ACC112 (cell line): ENCODE data around the gene HDAC9.
A peak's percentile ranks its signal among the peaks of the same experiment; 100 is the strongest.

Source experiments
- H2AFZ ChIP-seq: fragments of 200-600 bp; sonication (generic); one replicate; pipeline ENCODE4 v1.6.0; 2017; ENCODE audit warnings: antibody characterized with exemption, low read length; ENCODE audit not compliant: unreplicated experiment
- H3K27ac ChIP-seq: fragments of 200-600 bp; sonication (generic); 2 replicates; pipeline ENCODE4 v1.5.1; 2014; ENCODE audit warnings: low read depth, mild to moderate bottlenecking, antibody characterized with exemption, low read length, moderate library complexity
- H3K27me3 ChIP-seq: fragments of 200-600 bp; sonication (generic); 2 replicates; pipeline ENCODE4 v1.6.1; 2014; ENCODE audit warnings: mild to moderate bottlenecking, antibody characterized with exemption, low read length, moderate library complexity, mixed read lengths; ENCODE audit not compliant: insufficient read depth
- H3K36me3 ChIP-seq: fragments of 200-600 bp; sonication (generic); 2 replicates; pipeline ENCODE4 v1.6.1; 2016; ENCODE audit warnings: mild to moderate bottlenecking, antibody characterized with exemption, low read length, moderate library complexity, mixed read lengths; ENCODE audit not compliant: insufficient read depth
- H3K4me1 ChIP-seq: fragments of 200-600 bp; sonication (generic); one replicate; pipeline ENCODE4 v1.6.1; 2016; ENCODE audit warnings: low read length, mixed read lengths; ENCODE audit not compliant: insufficient read depth, unreplicated experiment, control insufficient read depth
- H3K4me3 ChIP-seq: fragments of 200-600 bp; sonication (generic); 2 replicates; pipeline ENCODE4 v1.5.1; 2014; ENCODE audit warnings: mild to moderate bottlenecking, low read depth, low read length
- H3K79me2 ChIP-seq: fragments of 200-600 bp; sonication (generic); one replicate; pipeline ENCODE4 v1.6.0; 2016; ENCODE audit warnings: low read length; ENCODE audit not compliant: control insufficient read depth, unreplicated experiment, insufficient read depth

Gene HDAC9

GRCh38 chr7:18626717-18627116, 131.2 kb downstream of the HDAC9 start:
- no peak overlapping the region for H2AFZ ChIP-seq
- H3K36me3 ChIP-seq: no peaks in the 10 kb centered on the region
- no peaks in the 10 kb centered on the region for H3K27me3 ChIP-seq
- no peaks in the 10 kb centered on the region for H3K79me2 ChIP-seq
- no peaks in the 10 kb centered on the region for H3K4me1 ChIP-seq
- no peak overlapping the region for H3K27ac ChIP-seq
- no peak overlapping the region for H3K4me3 ChIP-seq

DNA sequence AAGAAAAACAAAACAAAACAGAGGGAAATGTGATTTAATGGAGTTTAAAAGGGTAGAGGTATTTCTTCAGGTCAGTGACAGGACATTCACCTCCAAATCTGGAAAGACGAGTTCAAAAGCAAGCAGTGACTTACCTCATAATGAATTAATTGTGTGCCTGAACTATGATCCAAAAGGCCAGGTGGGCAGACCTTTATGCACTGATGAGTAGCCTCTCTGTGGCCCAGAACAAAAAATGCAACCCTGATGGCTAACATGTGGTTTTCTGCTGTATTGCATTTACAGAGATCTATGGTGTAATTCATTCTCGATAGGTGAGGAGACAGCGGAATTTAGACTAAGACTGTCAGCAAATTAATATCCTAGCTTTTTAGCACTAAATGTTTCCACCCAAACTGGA, 142.0 kb downstream of the HDAC9 start:
- Histone ChIP-seq H3K36me3 (no peaks in the 10 kb centered on the region), H3K79me2 (no peaks in the 10 kb centered on the region), H3K27me3 (no peaks in the 10 kb centered on the region), H2AFZ (no peak overlapping the region), H3K4me1 (peaks cover 19% of the 10 kb centered on the region), H3K4me3 (no peak overlapping the region), H3K27ac (no peak overlapping the region)

- H3K27ac ChIP-seq: peak overlapping the region; percentile 90
- H3K4me1 ChIP-seq: peaks cover 22% of the 10 kb centered on the region
- no peaks in the 10 kb centered on the region for H3K27me3 ChIP-seq
- no peaks in the 10 kb centered on the region for H3K36me3 ChIP-seq
- H2AFZ ChIP-seq: no peak overlapping the region
- no peak overlapping the region for H3K4me3 ChIP-seq
- H3K79me2 ChIP-seq: no peaks in the 10 kb centered on the region
Measured at GRCh38 chr7:18638594-18639452, 143.3 kb downstream of the HDAC9 start.

DNA sequence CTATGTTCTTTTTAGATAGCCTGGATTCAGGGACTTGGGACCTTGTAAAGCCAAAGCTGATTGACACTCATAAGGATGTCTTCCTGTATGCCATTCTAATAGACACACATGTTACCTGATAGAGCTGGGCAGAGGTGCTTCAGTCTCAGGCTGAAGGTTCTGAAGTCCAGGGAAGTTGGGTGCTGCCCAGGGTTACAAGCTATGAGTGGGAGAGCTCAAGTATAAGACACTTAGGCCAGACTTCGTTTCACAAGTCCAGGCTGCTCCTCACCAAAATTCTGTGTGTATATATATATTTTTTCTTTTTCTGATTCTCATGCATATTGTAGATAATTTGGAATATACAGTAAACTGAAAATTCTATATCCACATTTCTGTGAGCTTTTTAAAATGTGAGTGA, 144.2 kb downstream of the HDAC9 start:
- Histone ChIP-seq H3K79me2 (no peaks in the 10 kb centered on the region), H3K4me3 (no peak overlapping the region), H3K4me1 (peaks cover 22% of the 10 kb centered on the region), H3K27me3 (no peaks in the 10 kb centered on the region), H3K36me3 (no peaks in the 10 kb centered on the region), H2AFZ (peak overlapping the region; percentile 35), H3K27ac (peak overlapping the region; percentile 90)

GRCh38 chr7:18644981-18645380, 149.4 kb downstream of the HDAC9 start:
- Histone ChIP-seq H3K79me2 (no peaks in the 10 kb centered on the region), H2AFZ (no peak overlapping the region), H3K27ac (no peak overlapping the region), H3K36me3 (peaks cover 9% of the 10 kb centered on the region; the same call in 1 of the 2 replicates), H3K4me1 (peaks cover 4% of the 10 kb centered on the region), H3K27me3 (no peaks in the 10 kb centered on the region), H3K4me3 (no peak overlapping the region)

- H3K79me2 ChIP-seq: no peaks in the 10 kb centered on the region
- peaks cover 9% of the 10 kb centered on the region; the same call in 1 of the 2 replicates for H3K36me3 ChIP-seq
- H2AFZ ChIP-seq: no peak overlapping the region
- H3K4me1 ChIP-seq: peaks cover 3% of the 10 kb centered on the region
- no peaks in the 10 kb centered on the region for H3K27me3 ChIP-seq
- H3K4me3 ChIP-seq: no peak overlapping the region
- no peak overlapping the region for H3K27ac ChIP-seq
Measured at GRCh38 chr7:18647582-18647981, 152.0 kb downstream of the HDAC9 start.

DNA sequence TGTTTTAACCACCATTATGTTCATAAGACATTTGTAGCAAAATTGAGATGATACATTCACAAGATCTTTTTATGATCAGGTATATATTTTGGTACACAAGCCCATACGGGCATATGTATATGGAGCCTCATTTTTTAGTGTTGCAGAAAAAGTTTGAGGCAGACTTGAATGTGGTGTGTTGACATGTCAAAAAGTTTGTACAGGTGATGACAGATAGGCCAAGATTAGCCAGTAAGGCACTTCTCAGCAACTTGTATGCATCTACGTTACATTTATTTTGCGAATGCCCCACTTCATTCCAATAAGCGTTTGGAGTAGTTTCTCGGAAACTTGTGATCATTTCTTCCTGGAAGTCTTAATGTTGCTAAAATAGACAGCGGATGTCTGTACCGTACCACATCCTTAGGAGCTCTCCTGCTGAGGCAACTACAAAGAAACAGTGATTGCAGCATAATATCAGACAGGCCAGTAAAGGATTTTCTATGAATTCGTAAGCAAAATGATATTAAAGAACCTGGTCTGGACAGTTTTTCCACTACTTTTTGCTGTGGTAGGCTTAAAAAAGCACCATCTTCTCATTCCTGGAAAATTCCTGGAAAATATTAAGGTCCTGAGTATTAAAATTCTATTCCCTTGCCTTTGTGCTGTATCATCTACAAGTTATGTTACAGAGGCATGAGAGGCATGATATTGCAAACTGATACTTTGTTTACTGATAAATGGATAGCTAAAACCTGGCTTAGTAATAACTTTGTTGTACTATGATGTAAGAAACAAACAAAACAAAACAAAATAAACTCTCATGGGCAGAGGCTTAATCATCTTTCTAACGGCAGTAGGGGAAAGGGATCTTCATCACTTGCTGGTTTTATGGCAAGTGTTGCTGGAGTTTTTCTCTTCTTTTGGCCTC, 153.6 kb downstream of the HDAC9 start:
- Histone ChIP-seq H2AFZ (no peak overlapping the region), H3K27me3 (no peaks in the 10 kb centered on the region), H3K27ac (no peak overlapping the region), H3K79me2 (no peaks in the 10 kb centered on the region), H3K4me3 (no peak overlapping the region), H3K36me3 (peaks cover 9% of the 10 kb centered on the region; the same call in 1 of the 2 replicates), H3K4me1 (no peaks in the 10 kb centered on the region)

- H3K27ac ChIP-seq: no peak overlapping the region
- H3K4me1 ChIP-seq: no peaks in the 10 kb centered on the region
- H2AFZ ChIP-seq: no peak overlapping the region
- no peaks in the 10 kb centered on the region for H3K27me3 ChIP-seq
- no peak overlapping the region for H3K4me3 ChIP-seq
- H3K36me3 ChIP-seq: peaks cover 2% of the 10 kb centered on the region; the same call in 1 of the 2 replicates
- no peaks in the 10 kb centered on the region for H3K79me2 ChIP-seq
Measured at GRCh38 chr7:18653381-18654155, 158.0 kb downstream of the HDAC9 start.

- H3K36me3 ChIP-seq: no peaks in the 10 kb centered on the region
- H3K4me1 ChIP-seq: no peaks in the 10 kb centered on the region
- no peaks in the 10 kb centered on the region for H3K79me2 ChIP-seq
- H3K4me3 ChIP-seq: no peak overlapping the region
- H2AFZ ChIP-seq: no peak overlapping the region
- H3K27ac ChIP-seq: no peak overlapping the region
- no peaks in the 10 kb centered on the region for H3K27me3 ChIP-seq
Measured at GRCh38 chr7:18654709-18655108, 159.2 kb downstream of the HDAC9 start.

DNA sequence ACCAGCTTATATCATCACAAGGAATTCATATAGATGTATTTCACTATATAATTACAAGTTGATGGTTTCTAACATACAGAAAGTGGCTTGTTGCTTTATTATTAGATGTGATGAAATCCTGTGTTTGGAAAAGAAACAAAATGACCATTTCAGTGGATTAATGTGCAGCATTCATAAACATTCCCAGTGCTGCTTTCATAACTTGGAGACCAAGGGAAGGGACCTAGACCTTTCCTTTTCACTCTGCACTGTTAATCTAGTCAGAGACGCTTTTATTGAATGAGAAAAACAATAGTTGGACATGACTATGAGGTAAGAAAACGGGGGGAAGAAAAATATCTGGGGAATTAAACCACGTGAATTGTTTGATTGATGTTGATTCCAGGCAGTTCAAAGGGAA, 160.0 kb downstream of the HDAC9 start:
- Histone ChIP-seq H3K27ac (no peak overlapping the region), H3K36me3 (no peaks in the 10 kb centered on the region), H3K4me3 (no peak overlapping the region), H2AFZ (no peak overlapping the region), H3K27me3 (no peaks in the 10 kb centered on the region), H3K79me2 (no peaks in the 10 kb centered on the region), H3K4me1 (no peaks in the 10 kb centered on the region)
